ENCODE data around the gene ZNF366. TPM values are rescaled to one million over a fixed set of nuclear protein-coding genes. Genes with fewer than 3 reads are reported as not detected.

ZNF366 gene
- total and polyA plus RNA-seq, 10 donors, result 0.26 to 19.8 (median 9.4) TPM

- Histone ChIP-seq H3K27ac (no peak overlapping the region), H3K4me1 (no peaks in the 10 kb centered on the region), H3K27me3 (replicated peaks in 1 of 7) (no peaks in the 10 kb centered on the region), H3K4me3 (no peak overlapping the region), H3K9me3 (peaks cover 0 to 3% (median 0%) of the 10 kb centered on the region in 8 donors), H3K36me3 (no peaks in the 10 kb centered on the region)
- intact Hi-C loops (cut with DNase I; ENCODE audit: low total_unique reads), result no loop called here
- DNase-seq, result no peak
- no peak for TF ChIP-seq CTCF (IDR thresholded peaks at IDR 0.05 in 8 of 11, conservative IDR thresholded peaks at IDR 0.05 in 3 of 11)
- TF ChIP-seq POLR2A (IDR thresholded peaks at IDR 0.05), result no peak
- TF ChIP-seq POLR2AphosphoS5 (IDR thresholded peaks at IDR 0.05), result no peak
These were observed 32.5 kb upstream of the ZNF366 start for GRCh38 chr5:72539726-72540125.

- Histone ChIP-seq H3K27ac (no peak overlapping the region), H3K27me3 (replicated peaks in 1 of 7) (no peaks in the 10 kb centered on the region), H3K36me3 (no peaks in the 10 kb centered on the region), H3K4me1 (no peaks in the 10 kb centered on the region), H3K9me3 (no peaks in the 10 kb centered on the region), H3K4me3 (no peak overlapping the region)
- TF ChIP-seq POLR2A (IDR thresholded peaks at IDR 0.05) (no peak), POLR2AphosphoS5 (IDR thresholded peaks at IDR 0.05) (no peak), CTCF (IDR thresholded peaks at IDR 0.05 in 8 of 11, conservative IDR thresholded peaks at IDR 0.05 in 3 of 11) (no peak)
- 47 to 80% (median 62%) methylated on average over 1 of the region's 1 CpG for WGBS, 5 donors
- intact Hi-C loops (cut with DNase I; ENCODE audit: low total_unique reads), result no loop called here
- no peak for DNase-seq
These were observed 31.8 kb upstream of the ZNF366 start for GRCh38 chr5:72539038-72539437.

- TF ChIP-seq POLR2AphosphoS5 (IDR thresholded peaks at IDR 0.05) (no peak), POLR2A (IDR thresholded peaks at IDR 0.05) (no peak), CTCF (IDR thresholded peaks at IDR 0.05 in 8 of 11, conservative IDR thresholded peaks at IDR 0.05 in 3 of 11) (no peak)
- no peak overlapping the region for H3K4me3 ChIP-seq
- DNase-seq, result no peak
- H3K9me3 ChIP-seq, result peaks cover 0 to 10% (median 7%) of the 10 kb centered on the region in 8 donors
- no peaks in the 10 kb centered on the region for H3K4me1 ChIP-seq
- no peaks in the 10 kb centered on the region for H3K27me3 ChIP-seq (replicated peaks in 1 of 7)
- 81 to 91% (median 82%) methylated on average over 5 of the region's 5 CpGs for WGBS, 5 donors
- H3K36me3 ChIP-seq, result no peaks in the 10 kb centered on the region
- intact Hi-C loops (cut with DNase I; ENCODE audit: low total_unique reads), result no loop called here
- no peak overlapping the region for H3K27ac ChIP-seq
These were observed 30.0 kb upstream of the ZNF366 start for GRCh38 chr5:72537166-72537565.

- intact Hi-C loops (cut with DNase I; ENCODE audit: low total_unique reads), result no loop called here
- no peak for TF ChIP-seq POLR2AphosphoS5 (IDR thresholded peaks at IDR 0.05)
- no peak for TF ChIP-seq CTCF (IDR thresholded peaks at IDR 0.05 in 8 of 11, conservative IDR thresholded peaks at IDR 0.05 in 3 of 11)
- TF ChIP-seq POLR2A (IDR thresholded peaks at IDR 0.05), result no peak
These were observed 24.4 kb upstream of the ZNF366 start for GRCh38 chr5:72531496-72532190.

More at GRCh38 chr5:72531496-72532190, 24.4 kb upstream of the ZNF366 start:
- DNase-seq, result no peak
- Histone ChIP-seq H3K36me3 (no peaks in the 10 kb centered on the region), H3K9me3 (peaks cover 0 to 10% (median 7%) of the 10 kb centered on the region in 8 donors), H3K27ac (no peak overlapping the region), H3K4me3 (no peak overlapping the region), H3K4me1 (no peaks in the 10 kb centered on the region), H3K27me3 (replicated peaks in 1 of 7) (no peaks in the 10 kb centered on the region)
- WGBS, 5 donors, result 81 to 98% (median 90%) methylated on average over 4 of the region's 4 CpGs
